GM12891 (cell line): ENCODE results near the gene HSPH1.

ENCODE experiments used
- DNase-seq: peaks from one replicate; pipeline ENCODE4 v3.0.0; 2011; ENCODE audit warnings: low spot score; ENCODE audit not compliant: insufficient read length
- FAIRE-seq: peaks from 2 replicates; lab custom pipeline; 2011; peaks lifted over from hg19 to GRCh38; lab: Jason Lieb, UNC
- PAX5 ChIP-seq: IDR thresholded peaks from 2 replicates; pipeline ENCODE4 v1.6.1; 2011; ENCODE audit warnings: low read length, moderate library complexity, mild to moderate bottlenecking; ENCODE audit not compliant: insufficient read depth, severe bottlenecking
- POLR2A ChIP-seq: IDR thresholded peaks from 2 replicates; pipeline ENCODE4 v1.6.1; 2011; ENCODE audit warnings: low read depth, low read length, control low read depth
- POLR2AphosphoS5 ChIP-seq: IDR thresholded peaks from 2 replicates; pipeline ENCODE4 v1.6.1; 2011; ENCODE audit warnings: low read depth, low read length, control low read depth
- POU2F2 ChIP-seq: IDR thresholded peaks from 2 replicates; pipeline ENCODE4 v1.6.1; 2011; ENCODE audit warnings: low read depth, mild to moderate bottlenecking, control low read depth, low read length, moderate library complexity
- SPI1 ChIP-seq: IDR thresholded peaks from 2 replicates; pipeline ENCODE4 v1.6.1; 2011; ENCODE audit warnings: low read depth, low read length, control low read depth
- TAF1 ChIP-seq: IDR thresholded peaks from 2 replicates; pipeline ENCODE4 v1.6.1; 2011; ENCODE audit warnings: low read depth, low read length, control low read depth

Gene HSPH1

GRCh38 chr13:31089649-31090048 lies 72.1 kb downstream of the HSPH1 start:
- TF ChIP-seq SPI1, result no peak
- TF ChIP-seq TAF1, result no peak
- no peak for TF ChIP-seq POU2F2
- TF ChIP-seq POLR2AphosphoS5, result no peak
- no peak for DNase-seq
- no peak for FAIRE-seq

- TF ChIP-seq POU2F2 (no peak), POLR2A (no peak), PAX5 (no peak), POLR2AphosphoS5 (no peak), SPI1 (no peak), TAF1 (no peak)
- DNase-seq (no peak), FAIRE-seq (no peak)
Measured at GRCh38 chr13:31088826-31089420, 72.8 kb downstream of the HSPH1 start.
